ENCODE data around the gene MYH11. TPM values are rescaled to one million over a fixed set of nuclear protein-coding genes. Genes with fewer than 3 reads are reported as not detected.

Gene MYH11
- total and polyA plus RNA-seq, 8 donors: 1.6 to 24.7 (median 5.0) TPM

DNA sequence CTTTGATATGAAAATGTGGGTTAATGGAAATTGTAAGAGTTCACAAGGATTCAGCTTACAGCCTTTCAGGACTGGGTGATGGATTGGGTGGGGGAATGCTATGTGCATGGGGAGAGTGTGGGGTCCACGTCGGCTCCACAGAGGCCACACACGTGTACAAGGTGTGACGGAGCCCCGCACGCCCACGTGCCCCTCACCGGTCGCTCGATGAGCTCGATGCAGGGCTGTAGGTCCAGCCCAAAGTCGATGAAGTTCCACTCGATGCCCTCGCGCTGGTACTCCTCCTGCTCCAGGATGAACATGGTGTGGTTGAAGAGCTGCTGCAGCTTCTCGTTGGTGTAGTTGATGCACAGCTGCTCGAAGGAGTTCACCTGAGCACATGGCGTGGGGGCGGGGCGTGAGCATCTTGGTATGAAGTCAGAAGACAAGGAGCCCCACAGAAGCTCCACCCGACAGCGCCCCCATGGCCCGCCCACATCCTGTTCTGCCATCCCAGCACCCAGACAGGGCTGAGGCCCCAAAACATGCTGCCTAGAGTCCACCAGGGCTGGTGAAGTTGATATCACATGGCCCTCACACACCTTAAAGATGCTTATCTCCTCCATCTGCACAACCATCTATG lies 99.1 kb downstream of the MYH11 start:
- Histone ChIP-seq H3K27me3 (no peaks in the 10 kb centered on the region), H3K4me1 (no peaks in the 10 kb centered on the region), H3K4me3 (no peak overlapping the region), H3K27ac (no peak overlapping the region), H3K36me3 (no peaks in the 10 kb centered on the region), H3K9me3 (no peaks in the 10 kb centered on the region)
- ATAC-seq: no peak
- 81% methylated on average over 19 to 23 of the region's 23 CpGs for WGBS, 2 donors
- TF ChIP-seq CTCF (IDR thresholded peaks at IDR 0.05): no peak
- DNase-seq: no peak
- intact Hi-C loops (cut with DNase I): no loop called here
- FAIRE-seq: no peak

DNA sequence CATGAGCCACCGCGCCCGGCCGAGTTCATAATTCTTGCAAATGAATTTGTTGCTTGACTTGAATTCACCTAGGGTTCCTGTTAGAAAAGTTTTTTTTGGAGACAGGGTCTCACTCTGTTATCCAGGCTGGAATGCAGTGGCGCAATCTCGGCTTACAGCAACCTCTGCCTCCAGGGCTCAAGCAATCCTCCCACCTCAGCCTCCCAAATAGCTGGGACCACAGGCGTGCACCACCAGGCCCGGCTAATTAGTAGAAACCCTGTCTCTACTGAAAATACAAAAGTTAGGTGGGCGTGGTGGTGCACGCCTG lies 99.8 kb downstream of the MYH11 start:
- no peak overlapping the region for H3K27ac ChIP-seq
- no peak for ATAC-seq
- no peak for DNase-seq
- no peaks in the 10 kb centered on the region for H3K4me1 ChIP-seq
- H3K36me3 ChIP-seq: no peaks in the 10 kb centered on the region
- H3K27me3 ChIP-seq: no peaks in the 10 kb centered on the region
- no peaks in the 10 kb centered on the region for H3K9me3 ChIP-seq
- 65 to 72% methylated on average over 10 of the region's 10 CpGs for WGBS, 2 donors
- intact Hi-C loops (cut with DNase I): no loop called here
- no peak for TF ChIP-seq CTCF (IDR thresholded peaks at IDR 0.05)
- H3K4me3 ChIP-seq: no peak overlapping the region
- FAIRE-seq: no peak

- WGBS, 2 donors: 87 to 92% methylated on average over 8 of the region's 8 CpGs
- no peaks in the 10 kb centered on the region for H3K27me3 ChIP-seq
- FAIRE-seq (no peak), ATAC-seq (no peak), DNase-seq (no peak)
- no peaks in the 10 kb centered on the region for H3K4me1 ChIP-seq
- no peak for TF ChIP-seq CTCF (IDR thresholded peaks at IDR 0.05)
- intact Hi-C loops (cut with DNase I): no loop called here
- H3K36me3 ChIP-seq: no peaks in the 10 kb centered on the region
- no peak overlapping the region for H3K4me3 ChIP-seq
- H3K9me3 ChIP-seq: no peaks in the 10 kb centered on the region
- H3K27ac ChIP-seq: no peak overlapping the region
These were observed 101.8 kb downstream of the MYH11 start for GRCh38 chr16:15754821-15755534.

GRCh38 chr16:15752717-15753488 lies 103.9 kb downstream of the MYH11 start:
- Histone ChIP-seq H3K27me3 (no peaks in the 10 kb centered on the region), H3K9me3 (no peaks in the 10 kb centered on the region), H3K4me3 (no peak overlapping the region), H3K27ac (no peak overlapping the region), H3K36me3 (no peaks in the 10 kb centered on the region), H3K4me1 (no peaks in the 10 kb centered on the region)
- TF ChIP-seq CTCF (IDR thresholded peaks at IDR 0.05): no peak
- 78 to 79% methylated on average over 12 of the region's 12 CpGs for WGBS, 2 donors
- no peak for FAIRE-seq
- no peak for DNase-seq
- intact Hi-C loops (cut with DNase I): no loop called here
- no peak for ATAC-seq

- FAIRE-seq: no peak
- no peaks in the 10 kb centered on the region for H3K27me3 ChIP-seq
- H3K4me3 ChIP-seq: no peak overlapping the region
- no peaks in the 10 kb centered on the region for H3K9me3 ChIP-seq
- no peak for ATAC-seq
- H3K36me3 ChIP-seq: no peaks in the 10 kb centered on the region
- 84 to 89% methylated on average over 7 of the region's 7 CpGs for WGBS, 2 donors
- no peak for TF ChIP-seq CTCF (IDR thresholded peaks at IDR 0.05)
- H3K4me1 ChIP-seq: no peaks in the 10 kb centered on the region
- intact Hi-C loops (cut with DNase I): no loop called here
- H3K27ac ChIP-seq: no peak overlapping the region
- no peak for DNase-seq
These were observed 104.9 kb downstream of the MYH11 start for GRCh38 chr16:15751940-15752339.

Measured in pancreas (tissue), 10 donors.